DMS 273 (cell line): ENCODE measurements around the gene CAPN15.
"Not testable (repeated sequence)": the region's sequence is repeated elsewhere in the genome, so short reads cannot be mapped to it uniquely, and the experiment has no call there.

Source experiments
- DNase-seq: peaks from one replicate; lab custom pipeline; 2025; ENCODE audit not compliant: unreplicated experiment; lab: John Stamatoyannopoulos, UW

The CAPN15 gene

GRCh38 chr16:506246-506546 is 21.3 kb upstream of the CAPN15 start:
- DNase-seq: no peak

GRCh38 chr16:507527-507926 is 20.0 kb upstream of the CAPN15 start:
- not testable (repeated sequence) for DNase-seq

GRCh38 chr16:507996-508395 is 19.5 kb upstream of the CAPN15 start:
- DNase-seq: no peak

GRCh38 chr16:508884-509736 is 18.4 kb upstream of the CAPN15 start:
- DNase-seq: peak; percentile 90

GRCh38 chr16:510066-510825 is 17.3 kb upstream of the CAPN15 start:
- no peak for DNase-seq

- no peak for DNase-seq
Measured at GRCh38 chr16:512802-513201, 14.7 kb upstream of the CAPN15 start.

GRCh38 chr16:513950-514349 is 13.6 kb upstream of the CAPN15 start:
- no peak for DNase-seq

GRCh38 chr16:515175-515938 is 12.2 kb upstream of the CAPN15 start:
- DNase-seq: no peak

GRCh38 chr16:515939-516226 is 11.6 kb upstream of the CAPN15 start:
- no peak for DNase-seq

GRCh38 chr16:516301-516700 is 11.2 kb upstream of the CAPN15 start:
- no peak for DNase-seq

GRCh38 chr16:518858-519257 is 8.7 kb upstream of the CAPN15 start:
- no peak for DNase-seq

GRCh38 chr16:519425-519824 is 8.1 kb upstream of the CAPN15 start:
- DNase-seq: no peak

GRCh38 chr16:519841-520687 is 7.4 kb upstream of the CAPN15 start:
- DNase-seq: no peak

- no peak for DNase-seq
Measured at GRCh38 chr16:520847-521246, 6.7 kb upstream of the CAPN15 start.

- DNase-seq: no peak
Measured at GRCh38 chr16:521381-522210, 5.9 kb upstream of the CAPN15 start.

GRCh38 chr16:522320-523096 is 5.0 kb upstream of the CAPN15 start:
- peak; percentile 44 for DNase-seq

- DNase-seq: no peak
Measured at GRCh38 chr16:523097-523741, 4.3 kb upstream of the CAPN15 start.

- no peak for DNase-seq
Measured at GRCh38 chr16:524274-525040, 3.1 kb upstream of the CAPN15 start.
